HL-60 (cell line): ENCODE measurements around the gene PTPRN2.

Experiments used
- DNase-seq, 2 experiments: peaks; one replicate each; pipeline ENCODE4 v3.0.0-alpha.2; 2010 to 2020; ENCODE audit warnings: low read depth in 1 of 2, low spot score in 1 of 2
- H3K27ac ChIP-seq: fragments of 250-450 bp; sonication (Bioruptor Pico); replicated peaks from 2 replicates; pipeline ENCODE4 v1.5.1; 2020; ENCODE audit warnings: mild to moderate bottlenecking, moderate library complexity
- H3K27me3 ChIP-seq: fragments of 250-450 bp; sonication (Bioruptor Pico); 2 replicates; pipeline ENCODE4 v1.5.1; 2021; ENCODE audit warnings: mild to moderate bottlenecking, moderate library complexity; ENCODE audit not compliant: insufficient read depth, poor library complexity, severe bottlenecking
- H3K4me3 ChIP-seq: replicated peaks from 2 replicates; pipeline ENCODE4 v1.5.1; 2011; ENCODE audit warnings: mild to moderate bottlenecking, control low read depth, low read length; ENCODE audit not compliant: insufficient read depth
- GABPA ChIP-seq: IDR thresholded peaks from 2 replicates; pipeline ENCODE4 v1.6.1; 2012; ENCODE audit warnings: low read depth
- POLR2AphosphoS5 ChIP-seq: IDR thresholded peaks from 2 replicates; pipeline ENCODE4 v1.6.1; 2012; ENCODE audit warnings: low read depth
- SPI1 ChIP-seq: IDR thresholded peaks from 2 replicates; pipeline ENCODE4 v1.6.1; 2012; ENCODE audit warnings: low read depth, mild to moderate bottlenecking, borderline replicate concordance
- TF ChIP-seq, protein P1 (sequence below): IDR thresholded peaks from 2 replicates; pipeline ENCODE4 v1.6.1; 2012; ENCODE audit warnings: low read depth; ENCODE audit not compliant: insufficient replicate concordance
- TF ChIP-seq, protein P2 (sequence below): IDR thresholded peaks from one replicate; pipeline ENCODE4 v1.5.1; 2011; ENCODE audit warnings: low read length, control low read depth, inconsistent platforms; ENCODE audit not compliant: insufficient read depth

The PTPRN2 gene

GRCh38 chr7:157550300-157551275 lies 1037.0 kb downstream of the PTPRN2 start:
- Histone ChIP-seq H3K4me3 (no peak overlapping the region), H3K27ac (no peak overlapping the region), H3K27me3 (peaks cover 10% of the 10 kb centered on the region)
- TF ChIP-seq SPI1 = peak; percentile 32; the same call in 1 of the 2 replicates
- TF ChIP-seq, protein P1, sequence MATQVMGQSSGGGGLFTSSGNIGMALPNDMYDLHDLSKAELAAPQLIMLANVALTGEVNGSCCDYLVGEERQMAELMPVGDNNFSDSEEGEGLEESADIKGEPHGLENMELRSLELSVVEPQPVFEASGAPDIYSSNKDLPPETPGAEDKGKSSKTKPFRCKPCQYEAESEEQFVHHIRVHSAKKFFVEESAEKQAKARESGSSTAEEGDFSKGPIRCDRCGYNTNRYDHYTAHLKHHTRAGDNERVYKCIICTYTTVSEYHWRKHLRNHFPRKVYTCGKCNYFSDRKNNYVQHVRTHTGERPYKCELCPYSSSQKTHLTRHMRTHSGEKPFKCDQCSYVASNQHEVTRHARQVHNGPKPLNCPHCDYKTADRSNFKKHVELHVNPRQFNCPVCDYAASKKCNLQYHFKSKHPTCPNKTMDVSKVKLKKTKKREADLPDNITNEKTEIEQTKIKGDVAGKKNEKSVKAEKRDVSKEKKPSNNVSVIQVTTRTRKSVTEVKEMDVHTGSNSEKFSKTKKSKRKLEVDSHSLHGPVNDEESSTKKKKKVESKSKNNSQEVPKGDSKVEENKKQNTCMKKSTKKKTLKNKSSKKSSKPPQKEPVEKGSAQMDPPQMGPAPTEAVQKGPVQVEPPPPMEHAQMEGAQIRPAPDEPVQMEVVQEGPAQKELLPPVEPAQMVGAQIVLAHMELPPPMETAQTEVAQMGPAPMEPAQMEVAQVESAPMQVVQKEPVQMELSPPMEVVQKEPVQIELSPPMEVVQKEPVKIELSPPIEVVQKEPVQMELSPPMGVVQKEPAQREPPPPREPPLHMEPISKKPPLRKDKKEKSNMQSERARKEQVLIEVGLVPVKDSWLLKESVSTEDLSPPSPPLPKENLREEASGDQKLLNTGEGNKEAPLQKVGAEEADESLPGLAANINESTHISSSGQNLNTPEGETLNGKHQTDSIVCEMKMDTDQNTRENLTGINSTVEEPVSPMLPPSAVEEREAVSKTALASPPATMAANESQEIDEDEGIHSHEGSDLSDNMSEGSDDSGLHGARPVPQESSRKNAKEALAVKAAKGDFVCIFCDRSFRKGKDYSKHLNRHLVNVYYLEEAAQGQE = no peak
- peak in 1 of 2 experiments; percentile 26 for DNase-seq

DNA sequence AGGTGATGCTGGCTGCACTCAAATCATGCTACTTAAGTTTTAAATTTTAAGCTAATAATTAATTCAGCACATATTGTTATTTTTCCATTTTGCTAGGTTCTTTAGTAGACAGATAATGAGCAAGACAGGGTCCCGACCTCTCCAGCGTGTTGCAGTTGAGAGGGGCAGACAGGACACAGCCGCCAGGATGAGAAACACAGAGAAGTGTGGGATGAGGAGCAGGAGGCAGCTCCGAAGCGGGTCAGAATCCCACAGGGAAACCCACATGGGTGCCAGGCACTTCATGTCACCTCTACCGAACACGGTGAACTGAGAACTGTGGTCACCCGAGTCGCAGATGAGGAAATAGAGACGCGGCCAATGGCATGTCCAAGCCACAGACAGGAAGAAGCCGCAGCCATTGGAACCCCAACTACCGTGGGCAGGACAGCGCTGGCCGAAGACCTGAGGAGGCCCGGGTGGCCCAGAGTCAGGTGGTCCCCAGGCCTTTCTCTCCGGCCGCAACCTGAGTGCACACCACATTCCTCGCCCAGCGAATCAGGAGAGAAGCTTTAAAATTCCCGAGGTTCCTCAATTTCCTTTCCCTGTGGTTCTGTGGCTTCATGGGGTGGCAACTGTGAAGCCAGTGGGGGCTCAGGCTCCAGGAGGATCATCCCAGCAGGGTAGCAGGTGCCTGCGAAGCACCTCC lies 1037.9 kb downstream of the PTPRN2 start:
- no peak overlapping the region for H3K4me3 ChIP-seq
- peaks cover 10% of the 10 kb centered on the region for H3K27me3 ChIP-seq
- no peak overlapping the region for H3K27ac ChIP-seq

GRCh38 chr7:157548691-157549303 lies 1038.8 kb downstream of the PTPRN2 start:
- Histone ChIP-seq H3K27ac (no peak overlapping the region), H3K4me3 (no peak overlapping the region), H3K27me3 (peaks cover 10% of the 10 kb centered on the region)
- DNase-seq = no peak
- TF ChIP-seq, protein P1 = no peak
- no peak for TF ChIP-seq SPI1
- TF ChIP-seq, protein P2, sequence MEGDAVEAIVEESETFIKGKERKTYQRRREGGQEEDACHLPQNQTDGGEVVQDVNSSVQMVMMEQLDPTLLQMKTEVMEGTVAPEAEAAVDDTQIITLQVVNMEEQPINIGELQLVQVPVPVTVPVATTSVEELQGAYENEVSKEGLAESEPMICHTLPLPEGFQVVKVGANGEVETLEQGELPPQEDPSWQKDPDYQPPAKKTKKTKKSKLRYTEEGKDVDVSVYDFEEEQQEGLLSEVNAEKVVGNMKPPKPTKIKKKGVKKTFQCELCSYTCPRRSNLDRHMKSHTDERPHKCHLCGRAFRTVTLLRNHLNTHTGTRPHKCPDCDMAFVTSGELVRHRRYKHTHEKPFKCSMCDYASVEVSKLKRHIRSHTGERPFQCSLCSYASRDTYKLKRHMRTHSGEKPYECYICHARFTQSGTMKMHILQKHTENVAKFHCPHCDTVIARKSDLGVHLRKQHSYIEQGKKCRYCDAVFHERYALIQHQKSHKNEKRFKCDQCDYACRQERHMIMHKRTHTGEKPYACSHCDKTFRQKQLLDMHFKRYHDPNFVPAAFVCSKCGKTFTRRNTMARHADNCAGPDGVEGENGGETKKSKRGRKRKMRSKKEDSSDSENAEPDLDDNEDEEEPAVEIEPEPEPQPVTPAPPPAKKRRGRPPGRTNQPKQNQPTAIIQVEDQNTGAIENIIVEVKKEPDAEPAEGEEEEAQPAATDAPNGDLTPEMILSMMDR = no peak
- TF ChIP-seq GABPA = no peak
- TF ChIP-seq POLR2AphosphoS5 = no peak

More for the DNA sequence above, 1037.9 kb downstream of the PTPRN2 start:
- DNase-seq = no peak
- TF ChIP-seq, protein P1 = no peak
- no peak for TF ChIP-seq GABPA
- TF ChIP-seq SPI1 = no peak
- no peak for TF ChIP-seq POLR2AphosphoS5
- TF ChIP-seq, protein P2 = no peak
